Prostate gland (tissue), 2 donors: ENCODE results near the gene MYADM.

ENCODE experiments used
- POLR2A ChIP-seq: fragments of 450-650 bp; IDR thresholded peaks from one replicate; pipeline ENCODE4 v1.6.1; 2016; ENCODE audit warnings: antibody characterized with exemption, mild to moderate bottlenecking
- TF ChIP-seq, protein P1 (sequence below), 4 experiments: fragments of 200-600 bp in 2 of 4; fragments of 450-650 bp in 2 of 4; sonication (generic) in 2 of 4; IDR thresholded peaks; 1 replicate in 3 of 4; 2 replicates in 1 of 4; pipeline ENCODE4 v1.5.1; 2016 to 2019; ENCODE audit warnings: antibody characterized with exemption in 4 of 4, mild to moderate bottlenecking in 2 of 4, moderate library complexity in 2 of 4

DNA sequence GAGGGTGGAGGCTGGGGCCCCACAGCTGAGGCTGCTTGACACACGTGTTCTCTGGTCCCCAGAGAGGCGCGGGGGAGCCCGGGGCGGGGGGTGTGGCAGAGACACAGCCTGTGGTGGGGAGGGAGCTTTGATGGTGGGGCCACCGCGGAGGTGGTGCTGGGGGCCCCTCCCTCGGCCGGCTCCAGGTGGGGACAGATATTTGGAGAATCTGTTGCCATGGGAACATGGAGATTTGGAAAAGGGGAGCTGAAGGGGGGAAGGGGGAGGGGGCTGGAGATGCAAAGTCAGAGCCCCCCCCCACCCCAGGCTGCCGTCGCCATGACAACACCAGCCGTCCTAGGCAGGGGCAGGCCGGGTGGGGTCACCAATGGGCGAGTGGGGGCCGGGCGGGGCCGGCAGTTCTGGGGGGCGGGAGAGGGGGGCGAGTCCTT, 15.6 kb downstream of the MYADM start:
- no peak for TF ChIP-seq POLR2A
- TF ChIP-seq, protein P1, sequence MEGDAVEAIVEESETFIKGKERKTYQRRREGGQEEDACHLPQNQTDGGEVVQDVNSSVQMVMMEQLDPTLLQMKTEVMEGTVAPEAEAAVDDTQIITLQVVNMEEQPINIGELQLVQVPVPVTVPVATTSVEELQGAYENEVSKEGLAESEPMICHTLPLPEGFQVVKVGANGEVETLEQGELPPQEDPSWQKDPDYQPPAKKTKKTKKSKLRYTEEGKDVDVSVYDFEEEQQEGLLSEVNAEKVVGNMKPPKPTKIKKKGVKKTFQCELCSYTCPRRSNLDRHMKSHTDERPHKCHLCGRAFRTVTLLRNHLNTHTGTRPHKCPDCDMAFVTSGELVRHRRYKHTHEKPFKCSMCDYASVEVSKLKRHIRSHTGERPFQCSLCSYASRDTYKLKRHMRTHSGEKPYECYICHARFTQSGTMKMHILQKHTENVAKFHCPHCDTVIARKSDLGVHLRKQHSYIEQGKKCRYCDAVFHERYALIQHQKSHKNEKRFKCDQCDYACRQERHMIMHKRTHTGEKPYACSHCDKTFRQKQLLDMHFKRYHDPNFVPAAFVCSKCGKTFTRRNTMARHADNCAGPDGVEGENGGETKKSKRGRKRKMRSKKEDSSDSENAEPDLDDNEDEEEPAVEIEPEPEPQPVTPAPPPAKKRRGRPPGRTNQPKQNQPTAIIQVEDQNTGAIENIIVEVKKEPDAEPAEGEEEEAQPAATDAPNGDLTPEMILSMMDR (IDR thresholded peaks at IDR 0.05): no peak
